Measurements from ENCODE around the gene AKR1E2. TPM values are rescaled to one million over a fixed set of nuclear protein-coding genes. Genes with fewer than 3 reads are reported as not detected.

AKR1E2 gene
- total and polyA plus RNA-seq, 2 donors (not counting 1 experiment from before 2014, with no cell fraction given) = 0.42 TPM; not detected in 1

GRCh38 chr10:4885162-4885561 lies 59.2 kb downstream of the AKR1E2 start:
- CTCF ChIA-PET = no interaction called here
- intact Hi-C loops (cut with micrococcal nuclease) = no loop called here
- Histone ChIP-seq H3K4me1 (ENCODE audit: control insufficient read depth in 2 of 2, insufficient read depth in 2 of 2, low read length in 2 of 2) (no peaks in the 10 kb centered on the region), H3K9ac (ENCODE audit: low read length) (no peak overlapping the region), H3K4me3 (ENCODE audit: control extremely low read depth in 1 of 5, extremely low read depth in 1 of 5, insufficient read depth in 1 of 5, low read depth in 2 of 5, low read length in 4 of 5) (no peak overlapping the region), H4K20me1 (ENCODE audit: control insufficient read depth, insufficient read depth, low read length, poor library complexity, severe bottlenecking) (no peaks in the 10 kb centered on the region), H2AFZ (ENCODE audit: insufficient read depth, low read depth, low read length, poor library complexity, severe bottlenecking) (no peak overlapping the region), H3K27ac (ENCODE audit: low read length in 2 of 2) (no peak overlapping the region), H3K79me2 (ENCODE audit: control insufficient read depth, insufficient read depth, low read length) (no peaks in the 10 kb centered on the region), H3K27me3 (replicated peaks in 1 of 4; ENCODE audit: control extremely low read depth in 1 of 4, control insufficient read depth in 3 of 4, insufficient read depth in 4 of 4, low read length in 3 of 4) (peaks cover 0 to 6% (median 0%) of the 10 kb centered on the region in 4 experiments), H3K36me3 (replicated peaks in 1 of 2; ENCODE audit: control extremely low read depth in 1 of 2, control insufficient read depth in 1 of 2, extremely low read depth in 1 of 2, insufficient read depth in 2 of 2, low read length in 1 of 2) (no peaks in the 10 kb centered on the region), H3K4me2 (replicated peaks; ENCODE audit: low read depth, low read length, poor library complexity, severe bottlenecking) (no peak overlapping the region), H3K9me3 (ENCODE audit: control extremely low read depth in 1 of 3, control insufficient read depth in 2 of 3, insufficient read depth in 1 of 3, low read length in 2 of 3) (no peaks in the 10 kb centered on the region)
- H3K27ac Mint-ChIP-seq = no peak overlapping the region
- peaks cover 8% of the 10 kb centered on the region for H3K27me3 Mint-ChIP-seq
- no peak overlapping the region for H3K4me3 Mint-ChIP-seq
- TF ChIP-seq CTCF (IDR thresholded peaks at IDR 0.05) (no peak), EZH2 (IDR thresholded peaks at IDR 0.05; ENCODE audit: borderline replicate concordance, insufficient read depth, low read depth, low read length, poor library complexity, severe bottlenecking) (no peak)
- DNase-seq (no peak), ATAC-seq (ENCODE audit: low read depth) (no peak)
- POLR2A ChIA-PET = no interaction called here
- WGBS (ENCODE audit: insufficient coverage) = 5% methylated on average over 2 of the region's 3 CpGs
- H3K9me3 Mint-ChIP-seq (ENCODE audit: insufficient read depth) = no peaks in the 10 kb centered on the region
- H3K4me1 Mint-ChIP-seq = peaks cover 9% of the 10 kb centered on the region

- ATAC-seq (ENCODE audit: low read depth) (no peak), DNase-seq (no peak)
- H3K4me3 ChIP-seq (ENCODE audit: control extremely low read depth in 1 of 5, extremely low read depth in 1 of 5, insufficient read depth in 1 of 5, low read depth in 2 of 5, low read length in 4 of 5) = no peak overlapping the region
- no peaks in the 10 kb centered on the region for H3K9me3 ChIP-seq (ENCODE audit: control extremely low read depth in 1 of 3, control insufficient read depth in 2 of 3, insufficient read depth in 1 of 3, low read length in 2 of 3)
- H3K27me3 Mint-ChIP-seq = peaks cover 3% of the 10 kb centered on the region
- no peaks in the 10 kb centered on the region for H3K9me3 Mint-ChIP-seq (ENCODE audit: insufficient read depth)
- H3K79me2 ChIP-seq (ENCODE audit: control insufficient read depth, insufficient read depth, low read length) = no peaks in the 10 kb centered on the region
- peak overlapping the region; percentile 27 for H3K4me2 ChIP-seq (replicated peaks; ENCODE audit: low read depth, low read length, poor library complexity, severe bottlenecking)
- H2AFZ ChIP-seq (ENCODE audit: insufficient read depth, low read depth, low read length, poor library complexity, severe bottlenecking) = peak overlapping the region; percentile 60
- ChIA-PET POLR2A (no interaction called here), CTCF (no interaction called here)
- 15% methylated on average over 9 of the region's 9 CpGs for WGBS (ENCODE audit: insufficient coverage)
- intact Hi-C loops (cut with micrococcal nuclease) = no loop called here
- peaks cover 9% of the 10 kb centered on the region for H3K4me1 Mint-ChIP-seq
- peak overlapping the region; percentile 36 for H3K4me3 Mint-ChIP-seq
- no peak for TF ChIP-seq CTCF (IDR thresholded peaks at IDR 0.05)
- no peak for TF ChIP-seq EZH2 (IDR thresholded peaks at IDR 0.05; ENCODE audit: borderline replicate concordance, insufficient read depth, low read depth, low read length, poor library complexity, severe bottlenecking)
- H3K27me3 ChIP-seq (replicated peaks in 1 of 4; ENCODE audit: control extremely low read depth in 1 of 4, control insufficient read depth in 3 of 4, insufficient read depth in 4 of 4, low read length in 3 of 4) = peaks cover 0 to 6% (median 0%) of the 10 kb centered on the region in 4 experiments
- no peak overlapping the region for H3K27ac Mint-ChIP-seq
- no peaks in the 10 kb centered on the region for H4K20me1 ChIP-seq (ENCODE audit: control insufficient read depth, insufficient read depth, low read length, poor library complexity, severe bottlenecking)
- no peaks in the 10 kb centered on the region for H3K36me3 ChIP-seq (replicated peaks in 1 of 2; ENCODE audit: control extremely low read depth in 1 of 2, control insufficient read depth in 1 of 2, extremely low read depth in 1 of 2, insufficient read depth in 2 of 2, low read length in 1 of 2)
- no peaks in the 10 kb centered on the region for H3K4me1 ChIP-seq (ENCODE audit: control insufficient read depth in 2 of 2, insufficient read depth in 2 of 2, low read length in 2 of 2)
- no peak overlapping the region for H3K9ac ChIP-seq (ENCODE audit: low read length)
- no peak overlapping the region for H3K27ac ChIP-seq (ENCODE audit: low read length in 2 of 2)
Observed at GRCh38 chr10:4887501-4887900, 61.5 kb downstream of the AKR1E2 start.
